IMR-90 (cell line): ENCODE results near the gene CNGB1. TPM values are rescaled to one million over a fixed set of nuclear protein-coding genes. Genes with fewer than 3 reads are reported as not detected.

ENCODE experiments used
- ATAC-seq: fragments of 200-7000 bp; cut with Tn5 transposase; 2 replicates; pipeline ENCODE4 v1.9.1; 2020; ENCODE audit warnings: low read depth, mild to moderate bottlenecking, moderate library complexity
- BruUV-seq: library from RNA; stranded (reverse); fragments of 400-500 nt; replicated peaks from 2 replicates; lab custom pipeline; 2021; lab: Mats Ljungman, UMichigan
- CTCF ChIA-PET: fragments of 300-600 bp; formaldehyde crosslinking; extraction: SDS; loops from one replicate; lab custom pipeline; 2021; ENCODE audit warnings: antibody characterized with exemption; lab: Yijun Ruan, JAX
- POLR2A ChIA-PET: fragments of 300-600 bp; sonication (Branson Sonifier 250); formaldehyde crosslinking; loops from one replicate; lab custom pipeline; 2022; ENCODE audit warnings: antibody characterized with exemption; ENCODE audit not compliant: unreplicated experiment; lab: Charles Lee
- DNase-seq: peaks from one replicate; pipeline ENCODE4 v3.0.0; 2013
- H2AFZ ChIP-seq: replicated peaks from 2 replicates; pipeline ENCODE3; 2013; ENCODE audit warnings: low read length, mild to moderate bottlenecking; ENCODE audit not compliant: poor library complexity
- H2AK5ac ChIP-seq: 2 replicates; pipeline ENCODE4 v1.6.1; 2013; ENCODE audit warnings: low read depth, low read length, inconsistent platforms
- H2AK9ac ChIP-seq: replicated peaks from 2 replicates; pipeline ENCODE3; 2013; ENCODE audit warnings: mild to moderate bottlenecking, low read depth, low read length, moderate library complexity; ENCODE audit not compliant: poor library complexity
- H2BK120ac ChIP-seq: 2 replicates; pipeline ENCODE4 v1.6.1; 2013; ENCODE audit warnings: low read depth, low read length, inconsistent platforms
- H2BK15ac ChIP-seq: 3 replicates; pipeline ENCODE4 v1.6.1; 2013; ENCODE audit warnings: low read depth, low read length, inconsistent platforms
- H2BK20ac ChIP-seq: 2 replicates; pipeline ENCODE4 v1.6.1; 2013; ENCODE audit warnings: low read depth, mild to moderate bottlenecking, inconsistent platforms, low read length, moderate library complexity
- H2BK5ac ChIP-seq: 2 replicates; pipeline ENCODE4 v1.6.1; 2013; ENCODE audit warnings: mild to moderate bottlenecking, low read depth, low read length, inconsistent platforms; ENCODE audit not compliant: poor library complexity, severe bottlenecking
- H3K14ac ChIP-seq: replicated peaks from 2 replicates; pipeline ENCODE4 v1.6.1; 2013; ENCODE audit warnings: low read depth, low read length, inconsistent platforms
- H3K18ac ChIP-seq: 2 replicates; pipeline ENCODE4 v1.6.1; 2013; ENCODE audit warnings: low read depth, low read length, control low read depth
- H3K23ac ChIP-seq: 2 replicates; pipeline ENCODE4 v1.6.1; 2013; ENCODE audit warnings: low read depth, low read length, inconsistent platforms
- H3K27ac ChIP-seq: 2 replicates; pipeline ENCODE4 v1.5.1; 2013; ENCODE audit warnings: mild to moderate bottlenecking, control low read depth, low read length; ENCODE audit not compliant: insufficient read depth
- H3K27me3 ChIP-seq: 2 replicates; pipeline ENCODE4 v1.6.1; 2013; ENCODE audit warnings: low read length; ENCODE audit not compliant: control insufficient read depth, insufficient read depth
- H3K36me3 ChIP-seq: 2 replicates; pipeline ENCODE4 v1.6.1; 2013; ENCODE audit warnings: low read length, mixed read lengths; ENCODE audit not compliant: control insufficient read depth, insufficient read depth
- H3K4ac ChIP-seq: 2 replicates; pipeline ENCODE4 v1.6.1; 2013; ENCODE audit warnings: low read depth, low read length, inconsistent platforms
- H3K4me1 ChIP-seq: 2 replicates; pipeline ENCODE4 v1.6.1; 2013; ENCODE audit warnings: low read length, mixed read lengths; ENCODE audit not compliant: control insufficient read depth, insufficient read depth
- H3K4me2 ChIP-seq: 2 replicates; pipeline ENCODE4 v1.6.1; 2013; ENCODE audit warnings: low read depth, mild to moderate bottlenecking, control low read depth, low read length, moderate library complexity
- H3K4me3 ChIP-seq: 2 replicates; pipeline ENCODE4 v1.5.1; 2013; ENCODE audit warnings: low read depth, mild to moderate bottlenecking, control low read depth, low read length, moderate library complexity; ENCODE audit not compliant: insufficient read depth
- H3K56ac ChIP-seq: 2 replicates; pipeline ENCODE4 v1.6.1; 2013; ENCODE audit warnings: low read length, inconsistent platforms; ENCODE audit not compliant: insufficient read depth; ENCODE audit errors: extremely low read depth
- H3K79me1 ChIP-seq, 2 experiments: 2 replicates each; pipeline ENCODE4 v1.6.1; 2013; ENCODE audit warnings: low read length in 2 of 2, inconsistent platforms in 1 of 2, low read depth in 1 of 2
- H3K9ac ChIP-seq: 2 replicates; pipeline ENCODE4 v1.6.1; 2013; ENCODE audit warnings: low read depth, low read length, control low read depth
- H3K9me1 ChIP-seq: 2 replicates; pipeline ENCODE4 v1.6.1; 2013; ENCODE audit warnings: low read length, inconsistent platforms; ENCODE audit not compliant: insufficient read depth
- H3K9me3 ChIP-seq: 2 replicates; pipeline ENCODE4 v1.6.1; 2013; ENCODE audit warnings: low read length; ENCODE audit not compliant: control insufficient read depth, insufficient read depth
- H4K20me1 ChIP-seq: 2 replicates; pipeline ENCODE4 v1.6.1; 2013; ENCODE audit warnings: low read length, inconsistent platforms; ENCODE audit not compliant: insufficient read depth
- H4K5ac ChIP-seq: 2 replicates; pipeline ENCODE4 v1.6.1; 2013; ENCODE audit warnings: mild to moderate bottlenecking, low read depth, low read length, control low read depth
- H4K8ac ChIP-seq, 2 experiments: 2 replicates each; pipeline ENCODE4 v1.6.1; 2013; ENCODE audit warnings: low read depth in 2 of 2, low read length in 2 of 2, control low read depth in 1 of 2, inconsistent platforms in 1 of 2
- H4K91ac ChIP-seq: 2 replicates; pipeline ENCODE4 v1.6.1; 2013; ENCODE audit warnings: low read depth, low read length, inconsistent platforms; ENCODE audit not compliant: insufficient read depth
- BHLHE40 ChIP-seq: fragments of 150-350 bp; IDR thresholded peaks from 2 replicates; pipeline ENCODE4 v1.6.1; 2016; ENCODE audit warnings: mild to moderate bottlenecking, low read depth, low read length
- CEBPB ChIP-seq: IDR thresholded peaks from 2 replicates; pipeline ENCODE4 v1.6.1; 2012; ENCODE audit warnings: low read depth, low read length, improper control_type of control experiment
- CHD1 ChIP-seq: IDR thresholded peaks from 2 replicates; pipeline ENCODE4 v1.6.1; 2012; ENCODE audit warnings: low read depth, low read length, improper control_type of control experiment
- CTCF ChIP-seq: conservative IDR thresholded peaks from 2 replicates; pipeline ENCODE4 v1.5.1; 2012; ENCODE audit warnings: mild to moderate bottlenecking, low read depth, low read length, improper control_type of control experiment
- FOS ChIP-seq: fragments of 150-350 bp; IDR thresholded peaks from 2 replicates; pipeline ENCODE4 v1.6.1; 2016; ENCODE audit warnings: low read depth, low read length
- MAFK ChIP-seq: IDR thresholded peaks from 2 replicates; pipeline ENCODE4 v1.6.1; 2012; ENCODE audit warnings: low read depth, low read length, improper control_type of control experiment
- MAZ ChIP-seq: IDR thresholded peaks from 2 replicates; pipeline ENCODE4 v1.6.1; 2012; ENCODE audit warnings: low read depth, mild to moderate bottlenecking, low read length, improper control_type of control experiment, moderate library complexity, borderline replicate concordance
- MXI1 ChIP-seq: IDR thresholded peaks from 2 replicates; pipeline ENCODE4 v1.6.1; 2012; ENCODE audit warnings: low read depth, mild to moderate bottlenecking, low read length, moderate library complexity, borderline replicate concordance
- NFE2L2 ChIP-seq: fragments of 150-350 bp; IDR thresholded peaks from 2 replicates; pipeline ENCODE4 v1.6.1; 2016; ENCODE audit warnings: low read depth, mild to moderate bottlenecking, low read length
- RAD21 ChIP-seq: IDR thresholded peaks from 2 replicates; pipeline ENCODE4 v1.6.1; 2012; ENCODE audit warnings: low read length, improper control_type of control experiment
- RCOR1 ChIP-seq: IDR thresholded peaks from 2 replicates; pipeline ENCODE4 v1.6.1; 2012; ENCODE audit warnings: mild to moderate bottlenecking, low read length, improper control_type of control experiment; ENCODE audit not compliant: insufficient replicate concordance
- WGBS, 2 experiments: methylation state at CpG; one replicate each; pipeline versions ENCODE4 v1.1.5 to v1.1.7; 2013; ENCODE audit warnings: missing lambda C conversion rate in 2 of 2; ENCODE audit not compliant: insufficient read length in 1 of 2; ENCODE audit errors: extremely low coverage in 2 of 2; 5-methylcytosine and 5-hydroxymethylcytosine counted together
- dilution Hi-C: fragments of 300-500 bp; cut with HindIII; formaldehyde crosslinking; loops from one replicate; pipeline ENCODE4 v1.14.3; 2018; ENCODE audit warnings: low sequenced_read_pairs; ENCODE audit not compliant: unreplicated experiment
- in situ Hi-C: fragments of 300-500 bp; cut with MboI; formaldehyde crosslinking; loops from 3 replicates; pipeline ENCODE4 v1.14.3; 2019; ENCODE audit warnings: low sequenced_read_pairs, inconsistent platforms, mixed read lengths
- intact Hi-C: fragments of 100-400 bp; cut with micrococcal nuclease; formaldehyde crosslinking; loops from 2 replicates; pipeline ENCODE4 v1.10.0; 2022
- polyA plus RNA-seq, 3 experiments: library from polyadenylated mRNA; depleted of rRNA; stranded (reverse); fragments of >200 nt; gene quantifications; 2 replicates each; pipeline ENCODE4 v1.2.3, GENCODE V29; 2012; ENCODE audit warnings: low replicate concordance in 1 of 3
- total RNA-seq: library from RNA; depleted of rRNA; stranded (reverse); fragments of >200 nt; gene quantifications from 2 replicates; pipeline ENCODE4 v1.2.3, GENCODE V29; 2012

The CNGB1 gene
- total and polyA plus RNA-seq, 2 of the 4 experiments (the other 2 are of a cell fraction) = not detected

- H3K27me3 ChIP-seq = peaks cover 12% of the 10 kb centered on the region; the same call in 1 of the 2 replicates
- no peak overlapping the region for H3K14ac ChIP-seq
- in situ Hi-C loops = loop anchor here (5.0 kb wide), 1 partner anchor 104 kb away; the partner anchor contains the start of genes USB1 and ZNF319
- H3K27ac ChIP-seq = no peak overlapping the region
- TF ChIP-seq RAD21 = no peak
- no peak for TF ChIP-seq MXI1
- no peak for TF ChIP-seq MAZ
- TF ChIP-seq CTCF = no peak
- TF ChIP-seq BHLHE40 = no peak
- no peak for TF ChIP-seq CHD1
- TF ChIP-seq MAFK = no peak
- no peak for TF ChIP-seq CEBPB
- no peak for TF ChIP-seq RCOR1
- TF ChIP-seq FOS = no peak
- no peak for TF ChIP-seq NFE2L2
- no peak overlapping the region for H2AFZ ChIP-seq
- intact Hi-C loops = no loop called here
- no peaks in the 10 kb centered on the region for H3K36me3 ChIP-seq
- H3K4me2 ChIP-seq = no peak overlapping the region
- no peaks in the 10 kb centered on the region for H3K9me3 ChIP-seq
- no peak overlapping the region for H3K18ac ChIP-seq
- no peaks in the 10 kb centered on the region for H4K20me1 ChIP-seq
- ChIA-PET POLR2A (no interaction called here), CTCF (interaction anchor here (0.6 to 1.3 kb wide), 2 partner anchors 109 to 209 kb away, joined by 3 to 5 read pairs; no protein-coding TSS in a partner anchor)
- H4K91ac ChIP-seq = no peak overlapping the region
- H3K79me1 ChIP-seq = no peaks in the 10 kb centered on the region
- no peak overlapping the region for H4K5ac ChIP-seq
- no peak overlapping the region for H2BK120ac ChIP-seq
- H2BK5ac ChIP-seq = no peak overlapping the region
- H3K9me1 ChIP-seq = 0 out of 2 replicates have a peak, but pooled peaks cover 5% of the 10 kb centered on the region
- H2AK9ac ChIP-seq = no peak overlapping the region
- H3K4me3 ChIP-seq = no peak overlapping the region
- H3K56ac ChIP-seq = no peak overlapping the region
- WGBS, 2 experiments = 100% methylated on average over 1 of the region's 4 CpGs; no CpG with 5 or more reads in 1 of the 2 experiments
- peaks cover 4% of the 10 kb centered on the region for H3K4me1 ChIP-seq
- no peak overlapping the region for H3K9ac ChIP-seq
- no peak overlapping the region for H2AK5ac ChIP-seq
- ATAC-seq (no peak), DNase-seq (no peak)
- no peak overlapping the region for H2BK15ac ChIP-seq
- no peak overlapping the region for H3K23ac ChIP-seq
- no peak overlapping the region for H2BK20ac ChIP-seq
- BruUV-seq = no TSS peak
- H3K4ac ChIP-seq = no peak overlapping the region
- dilution Hi-C loops = no loop called here
- no peak overlapping the region for H4K8ac ChIP-seq
Observed at GRCh38 chr16:57897996-57898395, 72.9 kb downstream of the CNGB1 start.
